Heart right ventricle (tissue), 16 donors: ENCODE measurements around the gene WDR19. TPM values are rescaled to one million over a fixed set of nuclear protein-coding genes. Genes with fewer than 3 reads are reported as not detected.

Source experiments
- ATAC-seq, 8 donors: fragments of 200-7000 bp; cut with Tn5 transposase; one replicate each; pipeline ENCODE4 v1.9.1; 2020; ENCODE audit warnings: mild to moderate bottlenecking in 8 of 8, moderate library complexity in 8 of 8, moderate number of reproducible peaks in 1 of 8
- DNase-seq, 2 donors: peaks; one replicate each; pipeline ENCODE4 v3.0.0-alpha.2; 2020
- H3K27ac ChIP-seq, 10 donors: fragments of 200-600 bp; sonication (generic) in 2 of 10; one replicate each; pipeline versions ENCODE4 v1.5.0 to v1.8.0; 2020 to 2022; ENCODE audit warnings: mild to moderate bottlenecking in 3 of 10
- H3K27me3 ChIP-seq, 7 donors: fragments of 200-600 bp; one replicate each; pipeline ENCODE4 v1.8.0; 2021 to 2022; ENCODE audit warnings: mild to moderate bottlenecking in 2 of 7
- H3K36me3 ChIP-seq, 9 donors: fragments of 200-600 bp; sonication (generic) in 1 of 9; one replicate each; pipeline versions ENCODE4 v1.5.0 to v1.8.0; 2020 to 2022; ENCODE audit warnings: mild to moderate bottlenecking in 2 of 9
- H3K4me1 ChIP-seq, 9 donors: fragments of 200-600 bp; sonication (generic) in 1 of 9; one replicate each; pipeline versions ENCODE4 v1.5.0 to v1.8.0; 2020 to 2022; ENCODE audit warnings: mild to moderate bottlenecking in 4 of 9
- H3K4me3 ChIP-seq, 10 donors: fragments of 200-600 bp; sonication (generic) in 2 of 10; one replicate each; pipeline versions ENCODE4 v1.5.0 to v1.8.0; 2020 to 2022; ENCODE audit warnings: mild to moderate bottlenecking in 7 of 10, moderate library complexity in 2 of 10
- H3K9me3 ChIP-seq, 11 donors: fragments of 200-600 bp in 10 of 11; sonication (generic) in 2 of 11; one replicate each; pipeline versions ENCODE4 v1.5.0 to v1.8.0; 2013 to 2022; ENCODE audit warnings: mild to moderate bottlenecking in 2 of 11, control low read depth in 1 of 11, moderate library complexity in 1 of 11
- WGBS, 2 donors: extraction: QIAGEN DNeasy Blood & Tissue Kit; methylation state at CpG; one replicate each; pipeline ENCODE4 v1.1.7; 2013; ENCODE audit warnings: inconsistent platforms in 1 of 2; 5-methylcytosine and 5-hydroxymethylcytosine counted together
- intact Hi-C, 10 donors: fragments of 100-400 bp; cut with DNase I; formaldehyde crosslinking; loops; one replicate each; pipeline versions ENCODE4 v1.11.1 to v1.14.2; 2022
- polyA plus RNA-seq, 2 donors: library from polyadenylated mRNA; stranded (reverse); fragments of 200-250 nt; gene quantifications; one replicate each; pipeline ENCODE4 v1.2.3, GENCODE V29; 2013
- total RNA-seq, 10 donors: library from RNA; stranded (reverse); fragmentation: NEBNext Ultra II Directional in 3 of 10; extraction: Animal tissue kit (Norgen Biotek cat#: 25700) in 3 of 10; gene quantifications; one replicate each; pipeline versions ENCODE4 v1.2.1 to v1.2.4, GENCODE V29; 2021 to 2023
- TF ChIP-seq, protein P1 (sequence below), 9 donors: fragments of 200-600 bp; sonication (generic) in 2 of 9; IDR thresholded peaks; one replicate each; pipeline versions ENCODE4 v1.5.0 to v1.8.0; 2021 to 2022; ENCODE audit warnings: antibody characterized with exemption in 9 of 9, mild to moderate bottlenecking in 5 of 9, moderate library complexity in 1 of 9
- donor health status: Arrhythmogenic right ventricular cardiomyopathy.
- donor health status: ischemic (EF 13 %, LVEDD 7.1; RV severe dilation, severe dysfunction).
- donor health status: healthy with polysubstance abuse.
- donor health status: DM: no; HTN: yes; CAD: no.
- donor health status: DM: no; HTN: no; CAD: no.
- donor health status: ischemic (EF 25% LVEDD 6.9; RV normal size, moderate dysfunction).
- donor health status: ischemic (EF 25% LVEDD 5.7; RV mildly dilated, moderate dysfunction).
- donor health status: healthy.
- donor health status: DM: yes; HTN: yes; CAD: no.
- donor health status: Ischemic cardiomyopathy.
- donor health status: ischemic (EF 35%, LVEDD 5.7; RV mildly dilated, moderate dysfunction).
- donor health status: nonischemic (EF 11% LVEDD 7.7; RV severe dilation, severe dysfunction).
- donor health status: DM: yes; HTN: yes; CAD: no.
- donor health status: PGD.
- donor health status: ischemic (EF 29% LVEDD 5.4; RV normal size, mild dysfunction).
- donor health status: nonischemic (EF 23%, LVEDD 6.1; RV moderate dilation, normal function).

WDR19 gene
- total and polyA plus RNA-seq, 12 donors = 4.1 to 25.8 (median 7.3) TPM

DNA sequence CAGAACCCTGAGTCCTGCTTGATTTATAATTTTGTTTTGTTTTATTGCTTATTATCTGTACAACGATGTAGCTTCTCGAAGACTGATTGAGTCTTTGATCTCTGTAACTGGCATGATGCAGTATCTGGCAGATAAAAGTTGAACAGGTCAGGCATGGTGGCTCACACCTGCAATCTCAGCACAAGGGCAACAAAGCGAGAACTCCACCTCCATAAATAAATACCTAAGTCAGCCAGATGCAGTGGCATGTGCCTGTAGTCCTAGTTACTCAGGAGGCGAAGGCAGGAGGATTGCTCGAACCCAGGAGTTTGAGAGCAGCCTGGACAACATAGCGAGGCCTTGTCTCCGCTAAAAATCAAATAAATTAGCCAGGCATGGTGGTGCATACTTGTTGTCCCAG lies 15.7 kb upstream of the WDR19 start:
- no peaks in the 10 kb centered on the region for H3K27me3 ChIP-seq
- H3K4me1 ChIP-seq = no peaks in the 10 kb centered on the region
- 93 to 95% methylated on average over 7 of the region's 7 CpGs for WGBS, 2 donors
- ATAC-seq (no peak), DNase-seq (no peak)
- intact Hi-C loops = no loop called here
- TF ChIP-seq, protein P1, sequence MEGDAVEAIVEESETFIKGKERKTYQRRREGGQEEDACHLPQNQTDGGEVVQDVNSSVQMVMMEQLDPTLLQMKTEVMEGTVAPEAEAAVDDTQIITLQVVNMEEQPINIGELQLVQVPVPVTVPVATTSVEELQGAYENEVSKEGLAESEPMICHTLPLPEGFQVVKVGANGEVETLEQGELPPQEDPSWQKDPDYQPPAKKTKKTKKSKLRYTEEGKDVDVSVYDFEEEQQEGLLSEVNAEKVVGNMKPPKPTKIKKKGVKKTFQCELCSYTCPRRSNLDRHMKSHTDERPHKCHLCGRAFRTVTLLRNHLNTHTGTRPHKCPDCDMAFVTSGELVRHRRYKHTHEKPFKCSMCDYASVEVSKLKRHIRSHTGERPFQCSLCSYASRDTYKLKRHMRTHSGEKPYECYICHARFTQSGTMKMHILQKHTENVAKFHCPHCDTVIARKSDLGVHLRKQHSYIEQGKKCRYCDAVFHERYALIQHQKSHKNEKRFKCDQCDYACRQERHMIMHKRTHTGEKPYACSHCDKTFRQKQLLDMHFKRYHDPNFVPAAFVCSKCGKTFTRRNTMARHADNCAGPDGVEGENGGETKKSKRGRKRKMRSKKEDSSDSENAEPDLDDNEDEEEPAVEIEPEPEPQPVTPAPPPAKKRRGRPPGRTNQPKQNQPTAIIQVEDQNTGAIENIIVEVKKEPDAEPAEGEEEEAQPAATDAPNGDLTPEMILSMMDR (IDR thresholded peaks at IDR 0.05) = no peak
- H3K27ac ChIP-seq = no peak overlapping the region
- H3K36me3 ChIP-seq = no peaks in the 10 kb centered on the region
- no peak overlapping the region for H3K4me3 ChIP-seq
- peaks cover 0 to 12% (median 0%) of the 10 kb centered on the region in 11 donors for H3K9me3 ChIP-seq

DNA sequence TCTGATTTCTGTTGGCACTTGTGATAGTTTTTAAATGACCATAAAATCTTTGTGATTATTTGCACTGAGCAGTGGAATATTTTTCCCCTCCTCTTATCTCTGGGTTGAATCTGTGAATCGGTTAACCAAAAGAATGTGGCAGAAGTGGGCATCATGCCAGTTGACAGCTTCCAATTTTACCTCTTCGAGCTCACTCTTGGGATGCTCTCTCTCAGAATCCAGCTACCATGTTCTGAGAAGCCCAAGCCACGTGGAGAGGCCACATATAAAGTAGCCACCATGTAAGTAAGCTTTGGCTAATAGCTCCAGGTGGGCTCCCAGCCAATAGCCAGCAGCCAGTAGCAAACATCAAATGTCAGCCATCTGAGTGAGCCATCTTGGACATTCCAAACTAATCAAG lies 12.9 kb upstream of the WDR19 start:
- no peaks in the 10 kb centered on the region for H3K4me1 ChIP-seq
- intact Hi-C loops = no loop called here
- H3K36me3 ChIP-seq = no peaks in the 10 kb centered on the region
- TF ChIP-seq, protein P1 (IDR thresholded peaks at IDR 0.05) = no peak
- 51 to 58% methylated on average over 3 of the region's 3 CpGs for WGBS, 2 donors
- DNase-seq = no peak
- H3K4me3 ChIP-seq = no peak overlapping the region
- H3K27me3 ChIP-seq = no peaks in the 10 kb centered on the region
- H3K27ac ChIP-seq = no peak overlapping the region
- H3K9me3 ChIP-seq = peaks cover 0 to 12% (median 0%) of the 10 kb centered on the region in 11 donors
- no peak for ATAC-seq

DNA sequence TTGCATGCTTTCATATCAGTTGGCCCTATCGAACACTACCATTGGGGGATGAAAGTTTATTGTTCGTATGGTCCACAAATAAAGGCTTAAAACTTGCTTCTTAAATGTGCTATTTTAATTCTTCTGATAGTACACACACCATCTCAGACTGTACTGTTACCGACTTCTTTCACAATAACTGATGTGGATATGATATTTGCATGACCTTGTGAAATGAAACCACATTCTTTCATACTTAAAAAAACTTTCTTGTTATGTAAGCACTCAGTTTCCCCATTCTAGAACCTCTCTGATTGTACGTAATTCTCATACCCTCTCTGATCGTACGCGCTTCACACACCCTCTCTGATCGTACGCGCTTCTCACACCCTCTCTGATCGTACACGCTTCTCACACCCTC lies 12.0 kb upstream of the WDR19 start:
- 94 to 96% methylated on average over 12 of the region's 12 CpGs for WGBS, 2 donors
- Histone ChIP-seq H3K9me3 (peaks cover 0 to 12% (median 0%) of the 10 kb centered on the region in 11 donors), H3K4me1 (no peaks in the 10 kb centered on the region), H3K27me3 (no peaks in the 10 kb centered on the region), H3K4me3 (no peak overlapping the region), H3K36me3 (no peaks in the 10 kb centered on the region), H3K27ac (no peak overlapping the region)
- DNase-seq = no peak
- TF ChIP-seq, protein P1 (IDR thresholded peaks at IDR 0.05) = no peak
- intact Hi-C loops = no loop called here
- no peak for ATAC-seq

DNA sequence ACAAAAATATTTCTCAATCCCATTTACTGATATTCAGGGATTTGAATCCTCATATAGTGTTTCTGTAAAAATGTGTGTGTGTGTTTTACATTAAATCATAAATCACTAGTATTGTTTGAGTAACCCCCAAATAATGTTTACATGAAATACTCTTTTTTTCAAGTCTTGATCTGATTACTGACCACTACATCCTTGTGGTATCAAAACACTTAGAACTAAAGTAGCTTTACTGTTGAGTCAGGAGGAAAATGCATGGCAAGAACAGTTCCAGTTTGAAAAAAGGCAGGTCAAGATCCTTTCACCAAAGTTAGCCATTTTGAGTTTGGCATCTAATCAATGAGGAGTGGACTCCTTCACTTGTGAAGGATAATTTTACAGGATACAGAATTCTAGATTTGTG lies 3.6 kb upstream of the WDR19 start:
- TF ChIP-seq, protein P1 (IDR thresholded peaks at IDR 0.05) = no peak
- Histone ChIP-seq H3K36me3 (no peaks in the 10 kb centered on the region), H3K27ac (no peak overlapping the region), H3K4me3 (no peak overlapping the region), H3K9me3 (no peaks in the 10 kb centered on the region), H3K4me1 (peaks cover 0 to 15% (median 9%) of the 10 kb centered on the region in 9 donors), H3K27me3 (no peaks in the 10 kb centered on the region)
- ATAC-seq (no peak), DNase-seq (no peak)
- intact Hi-C loops = no loop called here
